ENCODE measurements around the gene SRF.
A peak's percentile ranks its signal among the peaks of the same experiment; 100 is the strongest.

SRF gene

GRCh38 chr6:43147691-43148477 is 23.2 kb upstream of the SRF start:
- DNase-seq (ENCODE audit: low spot score) = no peak

GRCh38 chr6:43149265-43149664 is 21.8 kb upstream of the SRF start:
- DNase-seq (ENCODE audit: low spot score) = no peak

- no peak for DNase-seq (ENCODE audit: low spot score)
Measured at GRCh38 chr6:43150051-43150751, 20.9 kb upstream of the SRF start.

GRCh38 chr6:43159599-43159998 is 11.5 kb upstream of the SRF start:
- no peak for DNase-seq (ENCODE audit: low spot score)

GRCh38 chr6:43163899-43164298 is 7.2 kb upstream of the SRF start:
- DNase-seq (ENCODE audit: low spot score) = no peak

GRCh38 chr6:43170417-43170930 is 595 bp upstream of the SRF start:
- DNase-seq (ENCODE audit: low spot score) = no peak

GRCh38 chr6:43171707-43172103 is 636 bp downstream of the SRF start:
- DNase-seq (ENCODE audit: low spot score) = peak; percentile 12

GRCh38 chr6:43172104-43173007 is 1.3 kb downstream of the SRF start:
- peak; percentile 20 for DNase-seq (ENCODE audit: low spot score)

- no peak for DNase-seq (ENCODE audit: low spot score)
Measured at GRCh38 chr6:43173591-43174262, 2.7 kb downstream of the SRF start.

- peak; percentile 98 for DNase-seq (ENCODE audit: low spot score)
Measured at GRCh38 chr6:43174263-43175112, 3.4 kb downstream of the SRF start.

- DNase-seq (ENCODE audit: low spot score) = no peak
Measured at GRCh38 chr6:43175676-43176422, 4.8 kb downstream of the SRF start.

GRCh38 chr6:43176423-43176786 is 5.3 kb downstream of the SRF start:
- no peak for DNase-seq (ENCODE audit: low spot score)

- DNase-seq (ENCODE audit: low spot score) = no peak
Measured at GRCh38 chr6:43178150-43178549, 7.1 kb downstream of the SRF start.

GRCh38 chr6:43178951-43179830 is 8.1 kb downstream of the SRF start:
- no peak for DNase-seq (ENCODE audit: low spot score)

- DNase-seq (ENCODE audit: low spot score) = no peak
Measured at GRCh38 chr6:43180058-43180457, 9.0 kb downstream of the SRF start.

GRCh38 chr6:43180985-43181384 is 9.9 kb downstream of the SRF start:
- no peak for DNase-seq (ENCODE audit: low spot score)

GRCh38 chr6:43181621-43181941 is 10.5 kb downstream of the SRF start:
- DNase-seq (ENCODE audit: low spot score) = no peak

- DNase-seq (ENCODE audit: low spot score) = peak; percentile 84
Measured at GRCh38 chr6:43181942-43182860, 11.1 kb downstream of the SRF start, which contains the start of gene CUL9. Gene CUL9, plus strand, starts transcription at chr6:43182196. Its CDS starts 2,115 bp downstream, at chr6:43184311.

Measured in putamen (tissue), 1 donor.